PFSK-1 (cell line): ENCODE measurements around the gene HOXA6.

Experiments used
- SIN3A ChIP-seq: IDR thresholded peaks from 2 replicates; pipeline ENCODE4 v1.6.1; 2012; ENCODE audit warnings: mild to moderate bottlenecking, low read length, moderate library complexity, borderline replicate concordance; ENCODE audit not compliant: insufficient read depth
- TAF1 ChIP-seq: IDR thresholded peaks from 2 replicates; pipeline ENCODE4 v1.6.1; 2012; ENCODE audit warnings: low read length, control low read depth, borderline replicate concordance; ENCODE audit not compliant: insufficient read depth

DNA sequence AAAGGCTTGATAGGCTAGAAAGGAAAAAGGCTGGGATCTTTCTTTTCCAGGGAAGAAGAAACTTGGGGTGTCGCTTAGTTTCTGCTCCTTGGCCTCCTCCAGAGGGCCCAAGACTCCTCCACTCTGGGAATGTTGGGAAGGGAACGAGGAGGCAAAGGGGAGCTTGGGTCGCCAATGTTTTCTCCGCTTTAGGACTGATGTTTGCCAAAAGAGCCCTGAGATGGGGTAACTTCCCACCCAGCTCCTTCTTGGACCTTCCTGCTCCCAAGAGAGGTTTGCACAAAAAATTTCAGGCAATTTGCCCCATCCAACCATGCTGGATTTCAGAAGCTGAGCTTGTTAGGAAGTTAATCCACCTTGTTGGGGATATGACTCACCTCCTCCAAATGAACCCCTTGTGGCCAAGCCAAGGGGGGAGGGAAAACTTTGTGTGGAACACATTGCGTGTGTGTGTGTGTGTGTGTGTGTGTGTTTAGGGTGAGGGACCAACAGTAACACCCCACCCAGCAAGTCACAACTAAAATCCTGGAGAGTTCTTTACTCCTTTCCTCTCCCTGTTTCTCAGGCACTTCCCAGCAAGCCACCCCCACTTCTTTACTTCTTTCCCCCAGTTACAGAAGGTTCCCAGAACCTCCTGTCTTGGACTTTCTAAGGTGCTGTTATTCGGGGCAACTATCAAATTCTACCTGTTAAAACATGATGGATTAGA, 36.4 kb downstream of the HOXA6 start:
- TF ChIP-seq TAF1 = no peak
- no peak for TF ChIP-seq SIN3A
